Suprapubic skin (tissue), 4 donors: ENCODE data around the gene RNF141. TPM values are rescaled to one million over a fixed set of nuclear protein-coding genes. Genes with fewer than 3 reads are reported as not detected.

Source experiments
- DNase-seq, 2 donors: peaks; one replicate each; pipeline ENCODE4 v3.0.0-alpha.2; 2019; ENCODE audit warnings: low spot score in 2 of 2
- H3K27ac ChIP-seq: fragments of 200-600 bp; sonication (generic); one replicate; pipeline ENCODE4 v1.5.1; 2019
- H3K27me3 ChIP-seq: fragments of 200-600 bp; sonication (generic); one replicate; pipeline ENCODE4 v1.5.1; 2019
- H3K36me3 ChIP-seq: fragments of 200-600 bp; sonication (generic); one replicate; pipeline ENCODE4 v1.5.1; 2019
- H3K4me1 ChIP-seq: fragments of 200-600 bp; sonication (generic); one replicate; pipeline ENCODE4 v1.5.1; 2019
- H3K4me3 ChIP-seq: fragments of 200-600 bp; sonication (generic); one replicate; pipeline ENCODE4 v1.5.1; 2019; ENCODE audit warnings: mild to moderate bottlenecking
- H3K9me3 ChIP-seq: fragments of 200-600 bp; sonication (generic); one replicate; pipeline ENCODE4 v1.5.1; 2019
- EP300 ChIP-seq: sonication (generic); formaldehyde crosslinking; IDR thresholded peaks from one replicate; pipeline ENCODE4 v1.6.1; 2017; ENCODE audit warnings: antibody characterized with exemption
- POLR2A ChIP-seq, 2 donors: fragments of 450-650 bp; IDR thresholded peaks; one replicate each; pipeline ENCODE4 v1.6.1; 2017; ENCODE audit warnings: antibody characterized with exemption in 2 of 2, mild to moderate bottlenecking in 2 of 2, moderate library complexity in 2 of 2
- POLR2AphosphoS5 ChIP-seq, 3 donors: sonication (generic); formaldehyde crosslinking; IDR thresholded peaks; one replicate each; pipeline ENCODE4 v1.6.1; 2017; ENCODE audit warnings: antibody characterized with exemption in 3 of 3
- WGBS: methylation state at CpG from one replicate; pipeline ENCODE4 v1.1.5; 2018; 5-methylcytosine and 5-hydroxymethylcytosine counted together
- total RNA-seq, 4 donors: library from RNA; depleted of rRNA; stranded (reverse); fragments of >200 nt; gene quantifications; one replicate each; pipeline ENCODE4 v1.1.0, GENCODE V29; 2016
- TF ChIP-seq, protein P1 (sequence below), 2 donors: fragments of 200-600 bp in 1 of 2; fragments of 450-650 bp in 1 of 2; sonication (generic) in 1 of 2; IDR thresholded peaks; one replicate each; pipeline ENCODE4 v1.5.1; 2016 to 2019; ENCODE audit warnings: antibody characterized with exemption in 2 of 2, mild to moderate bottlenecking in 1 of 2, moderate library complexity in 1 of 2

The RNF141 gene
- total RNA-seq, 4 donors from 2014 or later = 68.2 to 83.4 (median 73.7) TPM

DNA sequence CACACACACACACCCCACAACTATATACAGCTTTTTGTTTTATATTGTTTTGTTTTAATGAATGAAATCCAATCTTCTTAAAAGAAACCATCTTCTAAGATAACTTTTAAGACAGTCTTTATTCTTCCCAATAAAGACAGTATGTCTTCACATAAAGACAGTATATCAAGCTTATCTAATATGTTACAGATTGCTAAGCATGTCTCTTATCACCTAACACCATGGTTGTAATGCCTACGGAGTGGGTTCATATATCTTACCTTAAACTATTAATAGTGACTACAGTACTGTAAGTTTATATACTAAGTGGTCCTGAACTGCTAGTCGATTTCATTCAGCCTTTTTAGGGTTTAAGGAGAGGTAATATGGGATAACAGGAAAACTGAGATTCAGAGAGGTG lies 8.5 kb downstream of the RNF141 start:
- peaks cover 17% of the 10 kb centered on the region for H3K4me1 ChIP-seq
- TF ChIP-seq POLR2A (IDR thresholded peaks at IDR 0.05) (no peak), POLR2AphosphoS5 (IDR thresholded peaks at IDR 0.05) (no peak), EP300 (no peak)
- TF ChIP-seq, protein P1, sequence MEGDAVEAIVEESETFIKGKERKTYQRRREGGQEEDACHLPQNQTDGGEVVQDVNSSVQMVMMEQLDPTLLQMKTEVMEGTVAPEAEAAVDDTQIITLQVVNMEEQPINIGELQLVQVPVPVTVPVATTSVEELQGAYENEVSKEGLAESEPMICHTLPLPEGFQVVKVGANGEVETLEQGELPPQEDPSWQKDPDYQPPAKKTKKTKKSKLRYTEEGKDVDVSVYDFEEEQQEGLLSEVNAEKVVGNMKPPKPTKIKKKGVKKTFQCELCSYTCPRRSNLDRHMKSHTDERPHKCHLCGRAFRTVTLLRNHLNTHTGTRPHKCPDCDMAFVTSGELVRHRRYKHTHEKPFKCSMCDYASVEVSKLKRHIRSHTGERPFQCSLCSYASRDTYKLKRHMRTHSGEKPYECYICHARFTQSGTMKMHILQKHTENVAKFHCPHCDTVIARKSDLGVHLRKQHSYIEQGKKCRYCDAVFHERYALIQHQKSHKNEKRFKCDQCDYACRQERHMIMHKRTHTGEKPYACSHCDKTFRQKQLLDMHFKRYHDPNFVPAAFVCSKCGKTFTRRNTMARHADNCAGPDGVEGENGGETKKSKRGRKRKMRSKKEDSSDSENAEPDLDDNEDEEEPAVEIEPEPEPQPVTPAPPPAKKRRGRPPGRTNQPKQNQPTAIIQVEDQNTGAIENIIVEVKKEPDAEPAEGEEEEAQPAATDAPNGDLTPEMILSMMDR (IDR thresholded peaks at IDR 0.05) = no peak
- H3K4me3 ChIP-seq = no peak overlapping the region
- H3K27ac ChIP-seq = no peak overlapping the region
- H3K9me3 ChIP-seq = no peaks in the 10 kb centered on the region
- H3K36me3 ChIP-seq = peaks cover 45% of the 10 kb centered on the region
- WGBS = 80% methylated on average over 2 of the region's 2 CpGs
- no peaks in the 10 kb centered on the region for H3K27me3 ChIP-seq
- no peak for DNase-seq

DNA sequence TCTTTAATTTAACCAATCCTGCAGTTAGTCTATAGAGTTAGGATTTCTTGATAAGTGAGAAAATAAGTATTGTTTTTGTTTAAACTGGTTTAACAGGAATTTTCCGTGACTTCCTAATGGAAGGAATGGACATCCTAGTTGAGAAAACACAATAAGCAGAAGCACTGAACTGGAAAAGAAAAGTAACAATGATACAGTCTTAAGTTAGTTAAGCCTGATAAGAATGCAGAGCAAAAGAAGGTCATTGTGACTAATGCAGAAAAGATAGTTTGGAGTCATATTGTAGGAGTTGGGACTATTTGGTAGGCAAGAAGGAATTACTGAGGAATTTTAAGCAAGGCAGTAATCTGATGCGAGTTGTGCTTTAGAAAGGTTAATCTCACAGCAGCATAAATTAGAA lies 11.7 kb downstream of the RNF141 start:
- TF ChIP-seq POLR2A (IDR thresholded peaks at IDR 0.05) = no peak
- Histone ChIP-seq H3K4me3 (no peak overlapping the region), H3K27ac (no peak overlapping the region), H3K36me3 (peaks cover 64% of the 10 kb centered on the region), H3K9me3 (no peaks in the 10 kb centered on the region), H3K27me3 (no peaks in the 10 kb centered on the region), H3K4me1 (peaks cover 6% of the 10 kb centered on the region)
- WGBS = 92% methylated on average over 2 of the region's 2 CpGs
- DNase-seq = no peak

DNA sequence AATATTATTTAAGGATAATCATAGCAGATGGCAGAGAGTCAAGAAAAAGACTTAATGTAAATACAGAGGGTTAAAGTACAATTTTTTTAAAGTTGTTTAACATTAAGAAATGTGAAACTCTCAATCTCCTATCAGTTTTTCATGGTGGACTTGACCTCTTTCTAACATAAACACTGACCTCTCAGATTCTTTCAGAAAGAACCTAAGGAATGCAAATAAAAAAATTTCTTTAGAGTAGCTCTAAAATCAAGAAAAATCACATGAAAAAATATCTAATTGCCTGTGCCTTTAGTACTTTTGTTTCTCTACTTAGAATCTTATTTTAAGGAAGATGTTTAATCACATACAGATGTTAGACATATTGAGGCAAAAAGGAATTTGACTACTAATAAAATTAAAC lies 12.9 kb downstream of the RNF141 start:
- peaks cover 9% of the 10 kb centered on the region for H3K4me1 ChIP-seq
- no peaks in the 10 kb centered on the region for H3K9me3 ChIP-seq
- TF ChIP-seq POLR2A (IDR thresholded peaks at IDR 0.05) = no peak
- no peak for TF ChIP-seq EP300
- TF ChIP-seq, protein P1 (IDR thresholded peaks at IDR 0.05) = no peak
- no peak for TF ChIP-seq POLR2AphosphoS5 (IDR thresholded peaks at IDR 0.05)
- H3K27ac ChIP-seq = no peak overlapping the region
- no peak overlapping the region for H3K4me3 ChIP-seq
- no peak for DNase-seq
- H3K27me3 ChIP-seq = no peaks in the 10 kb centered on the region
- peaks cover 59% of the 10 kb centered on the region for H3K36me3 ChIP-seq

DNA sequence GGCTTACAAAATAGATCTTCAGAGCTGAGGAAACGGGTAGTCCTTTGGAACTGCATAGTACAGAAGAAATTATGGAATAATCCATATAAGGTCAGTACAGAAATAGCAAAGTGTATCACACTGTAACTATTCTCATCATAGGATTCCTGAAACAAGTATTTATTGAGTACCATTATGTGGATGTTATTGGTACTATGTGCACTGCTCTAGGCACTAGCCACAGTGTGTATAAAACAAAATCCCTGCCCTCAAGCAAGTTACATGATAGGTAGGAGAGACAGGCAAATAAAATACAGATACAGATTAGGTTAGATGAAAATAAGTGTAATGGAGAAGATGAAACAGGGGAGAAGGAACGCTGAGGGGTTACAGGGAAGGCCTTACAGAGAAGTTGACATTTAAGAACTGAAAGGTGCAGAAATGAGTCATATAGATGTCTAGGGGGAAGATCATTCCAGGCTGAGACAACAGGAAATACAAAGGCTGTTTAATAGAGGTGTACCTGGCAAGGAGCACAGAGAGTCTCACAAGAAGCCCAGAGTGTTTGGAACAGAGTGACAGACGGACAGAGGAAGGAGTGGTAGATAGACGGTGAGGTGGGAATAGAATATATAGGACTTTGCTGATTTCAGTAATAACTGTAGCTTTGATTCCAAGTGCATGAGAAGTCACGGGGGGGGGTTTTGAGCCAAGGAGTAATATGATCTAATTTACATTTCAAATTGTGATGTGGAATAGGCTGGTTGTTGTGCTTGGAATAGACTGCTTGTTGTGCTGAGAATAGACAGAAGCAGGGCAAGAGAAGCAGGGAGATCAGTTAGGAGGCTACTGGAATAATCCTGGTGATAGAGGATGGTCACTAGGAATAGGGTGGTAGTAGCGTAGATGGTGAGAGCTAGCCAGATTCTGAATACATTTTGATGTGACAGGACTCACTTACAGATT lies 13.7 kb downstream of the RNF141 start:
- TF ChIP-seq EP300 (no peak), POLR2A (IDR thresholded peaks at IDR 0.05) (no peak), POLR2AphosphoS5 (IDR thresholded peaks at IDR 0.05) (no peak)
- TF ChIP-seq, protein P1 (IDR thresholded peaks at IDR 0.05) = no peak
- no peak for DNase-seq
- Histone ChIP-seq H3K27ac (no peak overlapping the region), H3K9me3 (no peaks in the 10 kb centered on the region), H3K27me3 (no peaks in the 10 kb centered on the region), H3K4me3 (no peak overlapping the region), H3K4me1 (peaks cover 16% of the 10 kb centered on the region), H3K36me3 (peaks cover 61% of the 10 kb centered on the region)
- WGBS = 61% methylated on average over 6 of the region's 6 CpGs

DNA sequence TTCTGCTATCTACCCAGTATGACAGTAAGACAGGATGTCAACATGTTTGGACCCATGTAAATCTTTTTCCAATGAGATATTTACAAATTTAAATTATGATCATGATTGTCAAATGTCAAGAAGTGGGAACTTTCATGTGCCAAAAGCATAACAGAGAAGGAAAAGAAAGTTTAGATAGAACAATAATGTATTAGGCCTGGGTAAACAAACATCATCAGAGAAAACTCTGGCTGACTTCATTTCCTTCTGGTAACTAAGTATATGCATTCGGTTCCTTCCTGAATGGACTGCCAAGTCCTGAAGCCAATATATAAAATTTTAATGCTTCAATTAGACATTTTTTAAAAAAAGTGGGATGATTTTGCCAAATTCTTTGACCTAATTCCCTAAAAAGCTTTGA lies 16.5 kb downstream of the RNF141 start:
- TF ChIP-seq POLR2A (IDR thresholded peaks at IDR 0.05) (no peak), POLR2AphosphoS5 (IDR thresholded peaks at IDR 0.05) (no peak), EP300 (no peak)
- TF ChIP-seq, protein P1 (IDR thresholded peaks at IDR 0.05) = no peak
- H3K4me1 ChIP-seq = peaks cover 24% of the 10 kb centered on the region
- H3K9me3 ChIP-seq = no peaks in the 10 kb centered on the region
- no peak overlapping the region for H3K27ac ChIP-seq
- WGBS = 48% methylated on average over 1 of the region's 1 CpG
- no peak for DNase-seq
- H3K27me3 ChIP-seq = no peaks in the 10 kb centered on the region
- no peak overlapping the region for H3K4me3 ChIP-seq
- H3K36me3 ChIP-seq = peaks cover 59% of the 10 kb centered on the region
